ENCODE data around the gene NFIC. TPM values are rescaled to one million over a fixed set of nuclear protein-coding genes. Genes with fewer than 3 reads are reported as not detected.

Gene NFIC
- total RNA-seq, 6 experiments from 2014 or later = 94.6 to 168 (median 120) TPM

DNA sequence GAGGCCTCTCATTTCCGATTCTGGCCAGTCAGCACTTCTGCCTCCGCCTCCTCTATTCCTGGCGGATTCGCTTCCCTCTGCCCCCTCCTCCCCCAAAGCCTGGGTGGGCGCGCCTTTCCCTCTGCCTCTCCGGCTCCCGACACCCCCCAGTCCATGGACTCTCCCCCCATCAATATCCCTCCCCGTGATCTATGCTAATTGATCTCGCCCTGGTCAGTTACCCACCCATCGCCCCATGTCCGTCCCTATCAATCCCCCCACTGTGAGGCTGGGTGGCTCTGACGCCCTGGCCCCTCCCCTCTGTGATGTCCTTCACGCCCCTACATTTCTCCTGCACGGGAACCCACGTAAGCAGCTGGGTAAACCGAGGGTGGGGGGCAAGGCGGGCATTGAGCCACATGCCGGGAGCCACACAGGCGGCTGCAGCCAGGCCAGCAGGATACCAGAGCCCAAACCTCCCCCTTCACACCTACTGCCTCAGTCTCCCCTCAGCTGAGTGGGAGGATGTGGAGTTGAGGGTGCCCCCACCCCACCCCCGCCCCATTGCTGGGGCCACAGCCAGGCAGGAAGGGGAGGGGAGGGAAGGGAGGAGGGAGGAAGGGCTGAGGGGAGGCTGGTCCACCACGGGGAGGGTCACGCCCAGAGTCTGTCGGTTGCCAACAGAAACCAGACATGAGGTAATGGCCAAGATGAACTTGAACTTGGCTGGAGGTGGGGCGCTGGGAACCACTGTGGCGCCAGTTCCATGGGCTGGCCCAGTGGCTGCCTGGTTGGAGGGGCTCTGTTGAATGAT lies 92.9 kb downstream of the NFIC start:
- TF ChIP-seq POLR2A (IDR thresholded peaks at IDR 0.05) (no peak), CTCF (IDR thresholded peaks at IDR 0.05) (no peak)
- H3K4me1 ChIP-seq = peaks cover 0 to 20% (median 8%) of the 10 kb centered on the region in 4 donors
- H3K27ac ChIP-seq = peak overlapping the region; percentile 59 to 84 (median 80)
- WGBS (ENCODE audit: insufficient coverage, low coverage, low lambda C conversion rate, missing lambda C conversion rate) = 16% methylated on average over 22 of the region's 26 CpGs
- no peaks in the 10 kb centered on the region for H3K27me3 ChIP-seq
- peak; percentile 82 to 91 (median 87) for ATAC-seq
- intact Hi-C loops (cut with DNase I) = no loop called here
- no peaks in the 10 kb centered on the region for H3K9me3 ChIP-seq
- H3K36me3 ChIP-seq = peaks cover 0 to 57% (median 14%) of the 10 kb centered on the region in 4 donors
- DNase-seq = peak; percentile 80 to 89 (median 89)
- no peak overlapping the region for H3K4me3 ChIP-seq

GRCh38 chr19:3459965-3460582 lies 93.7 kb downstream of the NFIC start:
- Histone ChIP-seq H3K4me3 (no peak overlapping the region), H3K4me1 (peaks cover 0 to 20% (median 8%) of the 10 kb centered on the region in 4 donors), H3K27ac (peak overlapping the region; percentile 54 to 84 (median 80)), H3K36me3 (peaks cover 0 to 50% (median 11%) of the 10 kb centered on the region in 4 donors), H3K9me3 (no peaks in the 10 kb centered on the region), H3K27me3 (no peaks in the 10 kb centered on the region)
- TF ChIP-seq CTCF (IDR thresholded peaks at IDR 0.05) = no peak
- TF ChIP-seq POLR2A (IDR thresholded peaks at IDR 0.05) = no peak
- intact Hi-C loops (cut with DNase I) = no loop called here
- no peak for ATAC-seq
- no peak for DNase-seq
- WGBS (ENCODE audit: insufficient coverage, low coverage, low lambda C conversion rate, missing lambda C conversion rate) = 77% methylated on average over 7 of the region's 15 CpGs

DNA sequence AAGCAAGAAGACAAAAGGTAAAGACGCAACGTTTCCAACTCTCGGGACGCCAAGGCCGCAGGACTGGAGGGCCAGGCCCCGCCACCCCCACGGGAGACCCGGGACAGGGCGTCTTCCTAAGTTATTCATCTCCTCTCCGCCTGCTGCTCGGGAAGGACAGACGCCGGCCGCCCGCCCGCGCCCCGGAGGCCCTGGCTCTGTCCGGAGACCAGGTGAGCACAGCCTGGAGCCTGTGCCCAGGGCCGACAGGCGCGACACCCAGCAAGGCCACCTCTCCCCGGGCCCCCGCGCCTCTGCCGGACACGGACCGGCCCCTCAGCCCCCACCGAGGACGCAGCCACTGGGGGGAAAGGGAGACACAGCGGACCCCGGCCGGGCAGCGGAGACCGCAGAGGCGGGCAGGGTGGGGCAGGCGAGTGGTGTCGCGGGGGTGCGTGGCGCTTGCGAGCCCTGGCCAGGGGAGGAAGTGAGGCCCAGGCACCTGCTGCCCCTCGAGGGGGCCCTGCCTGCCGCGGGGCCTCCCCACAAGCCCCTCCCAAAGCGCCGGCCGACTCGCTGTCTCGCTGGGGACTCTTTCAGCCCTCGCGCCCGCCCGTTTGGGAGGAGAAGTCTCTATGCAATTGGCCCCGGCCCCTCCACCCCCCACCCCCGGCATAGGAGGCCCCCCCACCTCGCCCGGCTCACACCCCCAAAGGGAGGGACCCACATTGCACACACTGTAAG lies 96.8 kb downstream of the NFIC start:
- no peak for ATAC-seq
- no peak for DNase-seq
- intact Hi-C loops (cut with DNase I) = no loop called here
- no peaks in the 10 kb centered on the region for H3K27me3 ChIP-seq
- peaks cover 0 to 32% (median 3%) of the 10 kb centered on the region in 4 donors for H3K36me3 ChIP-seq
- no peak overlapping the region for H3K27ac ChIP-seq
- peaks cover 0 to 26% (median 8%) of the 10 kb centered on the region in 4 donors for H3K4me1 ChIP-seq
- H3K9me3 ChIP-seq = no peaks in the 10 kb centered on the region
- TF ChIP-seq POLR2A (IDR thresholded peaks at IDR 0.05) (no peak), CTCF (IDR thresholded peaks at IDR 0.05) (no peak)
- WGBS (ENCODE audit: insufficient coverage, low coverage, low lambda C conversion rate, missing lambda C conversion rate) = 40% methylated on average over 1 of the region's 58 CpGs
- no peak overlapping the region for H3K4me3 ChIP-seq

DNA sequence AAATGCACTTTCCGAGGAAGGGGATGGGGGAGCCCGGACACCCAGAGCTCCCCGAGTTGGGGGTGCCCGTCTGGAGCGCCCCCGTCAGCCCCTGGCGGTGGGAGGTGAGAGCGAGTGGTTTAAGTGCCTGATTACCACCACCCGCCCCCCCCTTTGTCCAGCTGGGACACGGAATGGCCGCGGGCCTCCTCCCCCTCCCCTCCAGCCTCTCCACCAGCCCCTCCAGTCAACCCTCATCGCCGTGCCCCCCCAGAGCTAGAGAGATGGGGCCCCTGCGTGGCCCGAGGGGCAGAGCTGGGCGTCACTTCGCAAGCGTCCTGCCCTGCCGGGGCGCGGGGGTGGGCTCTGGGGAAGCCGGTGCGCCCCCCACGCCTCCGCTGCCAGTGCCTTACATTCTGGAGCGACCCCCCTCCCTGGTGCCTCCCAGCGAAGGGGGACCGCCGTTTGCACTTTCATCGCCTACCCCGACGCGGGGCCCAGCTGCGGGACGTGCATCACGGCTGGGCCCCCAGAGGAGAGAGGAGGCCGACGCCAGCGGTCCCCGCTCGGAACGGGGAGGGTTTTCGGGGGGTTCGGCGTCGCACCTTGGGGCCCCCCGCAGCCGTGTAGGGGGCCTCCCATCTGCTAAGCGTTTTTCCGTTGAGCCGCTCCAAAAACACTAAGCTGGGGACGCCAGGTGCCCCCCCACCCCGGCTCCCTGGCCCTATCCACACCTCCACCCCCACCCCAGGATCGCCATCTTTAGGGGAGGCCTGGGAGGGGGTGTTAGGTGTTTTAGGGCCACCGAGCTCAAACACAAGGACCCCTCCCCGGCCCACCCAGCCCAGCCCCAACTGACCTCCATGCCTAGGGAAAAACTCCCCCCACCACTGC lies 97.6 kb downstream of the NFIC start:
- intact Hi-C loops (cut with DNase I) = no loop called here
- H3K4me1 ChIP-seq = peaks cover 0 to 23% (median 6%) of the 10 kb centered on the region in 4 donors
- no peak for TF ChIP-seq POLR2A (IDR thresholded peaks at IDR 0.05)
- TF ChIP-seq CTCF (IDR thresholded peaks at IDR 0.05) = no peak
- H3K36me3 ChIP-seq = peaks cover 0 to 32% (median 3%) of the 10 kb centered on the region in 4 donors
- WGBS (ENCODE audit: insufficient coverage, low coverage, low lambda C conversion rate, missing lambda C conversion rate) = 83% methylated on average over 7 of the region's 57 CpGs
- H3K4me3 ChIP-seq = no peak overlapping the region
- H3K9me3 ChIP-seq = no peaks in the 10 kb centered on the region
- no peaks in the 10 kb centered on the region for H3K27me3 ChIP-seq
- DNase-seq (no peak), ATAC-seq (no peak)
- H3K27ac ChIP-seq = no peak overlapping the region

Data from right lobe of liver (tissue), 6 donors.